OCI-M2 (cell line): ENCODE results near the gene FAM170B.

Experiments
- DNase-seq: peaks from one replicate; lab custom pipeline; 2025; ENCODE audit not compliant: unreplicated experiment; lab: John Stamatoyannopoulos, UW

Gene FAM170B

GRCh38 chr10:49128854-49129253, 5.0 kb downstream of the FAM170B start:
- DNase-seq: no peak

- DNase-seq: no peak
Measured at GRCh38 chr10:49123981-49124950, 9.6 kb downstream of the FAM170B start.

GRCh38 chr10:49120911-49121310, 12.9 kb downstream of the FAM170B start:
- no peak for DNase-seq

- no peak for DNase-seq
Measured at GRCh38 chr10:49119746-49120145, 14.1 kb downstream of the FAM170B start.

- DNase-seq: no peak
Measured at GRCh38 chr10:49118430-49119074, 15.3 kb downstream of the FAM170B start.

- no peak for DNase-seq
Measured at GRCh38 chr10:49117376-49118070, 16.3 kb downstream of the FAM170B start.

- DNase-seq: no peak
Measured at GRCh38 chr10:49116509-49117375, 17.1 kb downstream of the FAM170B start.

GRCh38 chr10:49115796-49116508, 17.9 kb downstream of the FAM170B start:
- no peak for DNase-seq

GRCh38 chr10:49115015-49115795, 18.6 kb downstream of the FAM170B start, which contains the start of gene VSTM4:
TSS of gene VSTM4 (minus strand) at chr10:49115522. CDS start at chr10:49115485, 37 bp downstream.
- no peak for DNase-seq

GRCh38 chr10:49114718-49115014, 19.2 kb downstream of the FAM170B start:
- DNase-seq: no peak

- no peak for DNase-seq
Measured at GRCh38 chr10:49113741-49114141, 20.1 kb downstream of the FAM170B start.

GRCh38 chr10:49112851-49113250, 21.0 kb downstream of the FAM170B start:
- DNase-seq: no peak

GRCh38 chr10:49112098-49112497, 21.7 kb downstream of the FAM170B start:
- DNase-seq: no peak

GRCh38 chr10:49111320-49111698, 22.5 kb downstream of the FAM170B start:
- no peak for DNase-seq

GRCh38 chr10:49110684-49111319, 23.0 kb downstream of the FAM170B start:
- DNase-seq: no peak

GRCh38 chr10:49109669-49110340, 24.0 kb downstream of the FAM170B start:
- no peak for DNase-seq

GRCh38 chr10:49108656-49109055, 25.2 kb downstream of the FAM170B start:
- no peak for DNase-seq

- no peak for DNase-seq
Measured at GRCh38 chr10:49107887-49108267, 25.9 kb downstream of the FAM170B start.
